ENCODE data around the gene ATOH8. TPM values are rescaled to one million over a fixed set of nuclear protein-coding genes. Genes with fewer than 3 reads are reported as not detected.
A peak's percentile ranks its signal among the peaks of the same experiment; 100 is the strongest.

ATOH8 gene
- total and polyA plus RNA-seq, 2 donors from 2014 or later, result 11.2 to 18.6 TPM

DNA sequence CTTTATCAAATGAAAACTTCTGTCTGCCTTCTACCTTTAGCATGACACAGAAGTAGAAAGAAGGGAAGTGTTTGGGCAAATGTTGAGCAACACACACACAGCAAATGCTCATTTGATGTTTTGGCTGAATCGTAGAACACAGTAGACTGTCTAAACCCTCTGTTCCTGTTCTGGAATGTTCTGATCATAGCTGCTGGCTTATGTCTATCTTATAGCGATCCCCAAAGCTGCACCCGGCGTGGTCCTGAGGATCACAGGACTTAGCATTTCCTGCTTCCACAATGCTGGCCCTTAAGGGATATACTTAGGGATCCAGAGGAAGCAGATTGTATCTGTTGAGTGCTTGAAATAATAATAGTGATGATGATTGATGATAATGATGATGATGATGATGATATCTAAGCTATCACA lies 44.4 kb upstream of the ATOH8 start:
- FAIRE-seq, result no peak
- no peaks in the 10 kb centered on the region for H3K9me3 ChIP-seq (ENCODE audit: control insufficient read depth in 2 of 3, insufficient read depth in 1 of 3, low read length in 3 of 3)
- H3K9ac ChIP-seq (ENCODE audit: low read length in 3 of 3), result no peak overlapping the region
- no peak for DNase-seq
- H3K27ac ChIP-seq (ENCODE audit: low read depth in 2 of 2, low read length in 2 of 2), result peak overlapping the region in 1 of 2 donors; percentile 83
- no peaks in the 10 kb centered on the region for H3K36me3 ChIP-seq (ENCODE audit: control insufficient read depth in 2 of 3, insufficient read depth in 3 of 3, low read length in 3 of 3)
- H3K27me3 ChIP-seq (ENCODE audit: control insufficient read depth, insufficient read depth, low read length), result no peaks in the 10 kb centered on the region
- H3K4me1 ChIP-seq (ENCODE audit: control insufficient read depth in 2 of 3, insufficient read depth in 2 of 3, low read depth in 1 of 3, low read length in 3 of 3), result peaks cover 0 to 13% (median 6%) of the 10 kb centered on the region in 3 donors
- H3K4me3 ChIP-seq (ENCODE audit: low read length in 3 of 3), result no peak overlapping the region
- TF ChIP-seq, protein P1, sequence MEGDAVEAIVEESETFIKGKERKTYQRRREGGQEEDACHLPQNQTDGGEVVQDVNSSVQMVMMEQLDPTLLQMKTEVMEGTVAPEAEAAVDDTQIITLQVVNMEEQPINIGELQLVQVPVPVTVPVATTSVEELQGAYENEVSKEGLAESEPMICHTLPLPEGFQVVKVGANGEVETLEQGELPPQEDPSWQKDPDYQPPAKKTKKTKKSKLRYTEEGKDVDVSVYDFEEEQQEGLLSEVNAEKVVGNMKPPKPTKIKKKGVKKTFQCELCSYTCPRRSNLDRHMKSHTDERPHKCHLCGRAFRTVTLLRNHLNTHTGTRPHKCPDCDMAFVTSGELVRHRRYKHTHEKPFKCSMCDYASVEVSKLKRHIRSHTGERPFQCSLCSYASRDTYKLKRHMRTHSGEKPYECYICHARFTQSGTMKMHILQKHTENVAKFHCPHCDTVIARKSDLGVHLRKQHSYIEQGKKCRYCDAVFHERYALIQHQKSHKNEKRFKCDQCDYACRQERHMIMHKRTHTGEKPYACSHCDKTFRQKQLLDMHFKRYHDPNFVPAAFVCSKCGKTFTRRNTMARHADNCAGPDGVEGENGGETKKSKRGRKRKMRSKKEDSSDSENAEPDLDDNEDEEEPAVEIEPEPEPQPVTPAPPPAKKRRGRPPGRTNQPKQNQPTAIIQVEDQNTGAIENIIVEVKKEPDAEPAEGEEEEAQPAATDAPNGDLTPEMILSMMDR (IDR thresholded peaks at IDR 0.05; ENCODE audit: borderline replicate concordance, extremely low read depth, insufficient read depth), result no peak
- intact Hi-C loops (cut with DNase I), result loop anchor here (10.0 kb wide), 1 partner anchor 75 kb away; no protein-coding TSS in a partner anchor

DNA sequence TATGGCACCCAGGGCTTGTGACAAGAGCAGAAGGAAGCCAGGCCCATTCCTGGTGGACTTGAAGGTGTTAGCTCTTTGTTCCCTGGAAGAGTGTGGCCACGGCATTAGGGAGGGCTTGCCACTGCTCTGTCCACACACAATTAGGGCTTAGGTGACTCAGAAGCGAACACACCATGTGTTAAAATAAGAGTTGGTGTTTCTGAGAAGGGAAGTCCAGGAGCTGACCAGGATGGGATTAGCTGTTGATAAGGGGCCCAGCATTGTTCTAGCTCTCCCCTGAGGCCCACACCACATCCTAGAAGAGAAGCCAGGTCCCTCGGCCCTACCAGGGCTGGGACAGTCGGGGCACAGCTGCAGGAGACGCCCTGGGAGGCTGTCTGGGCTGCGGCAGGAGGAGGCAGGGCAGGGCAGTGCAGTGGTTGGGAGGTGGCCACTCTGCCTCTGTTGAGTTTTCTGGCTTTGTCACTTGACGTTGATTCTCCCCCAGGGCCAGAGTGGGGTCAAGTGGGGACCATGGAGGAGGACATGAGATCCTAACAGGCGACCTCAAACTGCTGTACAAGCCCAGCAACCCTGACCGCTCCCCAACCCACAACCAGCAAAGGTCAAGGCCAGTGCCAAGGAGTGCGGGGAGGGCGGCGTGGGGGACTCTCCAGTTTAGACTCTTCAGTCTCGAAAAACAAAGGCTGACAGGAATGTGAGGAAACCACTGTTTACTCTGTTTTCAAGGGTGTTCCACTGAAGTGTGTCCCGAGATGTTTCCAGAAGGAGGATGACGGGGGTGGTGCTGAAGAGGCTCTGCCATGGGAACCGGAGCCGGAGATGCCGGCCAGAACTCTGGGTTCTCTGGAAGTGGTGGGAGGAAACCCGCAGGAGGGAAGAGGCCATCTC lies 42.9 kb upstream of the ATOH8 start:
- H3K4me3 ChIP-seq (ENCODE audit: low read length in 3 of 3), result no peak overlapping the region
- H3K4me1 ChIP-seq (ENCODE audit: control insufficient read depth in 2 of 3, insufficient read depth in 2 of 3, low read depth in 1 of 3, low read length in 3 of 3), result peaks cover 0 to 13% (median 6%) of the 10 kb centered on the region in 3 donors
- H3K9ac ChIP-seq (ENCODE audit: low read length in 3 of 3), result no peak overlapping the region
- H3K27ac ChIP-seq (ENCODE audit: low read depth in 2 of 2, low read length in 2 of 2), result peak overlapping the region; percentile 54 to 83
- intact Hi-C loops (cut with DNase I), result no loop called here
- H3K27me3 ChIP-seq (ENCODE audit: control insufficient read depth, insufficient read depth, low read length), result no peaks in the 10 kb centered on the region
- no peak for FAIRE-seq
- DNase-seq, result peak in 2 of 5 donors; percentile 37 to 42
- no peaks in the 10 kb centered on the region for H3K36me3 ChIP-seq (ENCODE audit: control insufficient read depth in 2 of 3, insufficient read depth in 3 of 3, low read length in 3 of 3)
- TF ChIP-seq, protein P1 (IDR thresholded peaks at IDR 0.05; ENCODE audit: borderline replicate concordance, extremely low read depth, insufficient read depth), result no peak
- H3K9me3 ChIP-seq (ENCODE audit: control insufficient read depth in 2 of 3, insufficient read depth in 1 of 3, low read length in 3 of 3), result no peaks in the 10 kb centered on the region

DNA sequence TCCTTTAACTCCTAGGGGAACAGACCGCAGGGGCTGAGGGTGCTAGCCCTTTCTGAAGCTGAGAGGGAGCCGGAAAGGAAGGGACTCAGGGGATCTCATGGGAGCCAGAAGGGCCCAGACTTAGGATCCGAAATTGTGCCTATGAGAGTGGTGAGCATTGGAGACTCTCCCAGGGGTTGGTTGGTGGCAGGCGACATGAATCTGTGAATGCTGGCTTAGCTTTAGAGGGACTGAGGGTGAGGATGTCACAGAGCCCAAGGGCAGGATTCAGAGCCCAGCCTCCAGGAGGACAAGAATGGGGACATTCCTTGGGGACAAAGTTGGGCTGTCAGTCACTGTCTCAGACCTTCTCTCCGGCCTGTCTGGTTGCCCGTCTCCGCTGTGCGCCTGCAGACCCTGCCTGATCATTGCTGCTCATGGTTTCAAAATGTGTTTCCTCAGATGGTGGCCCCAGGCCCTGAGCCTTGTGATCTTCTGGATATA lies 42.2 kb upstream of the ATOH8 start:
- Histone ChIP-seq H3K9me3 (ENCODE audit: control insufficient read depth in 2 of 3, insufficient read depth in 1 of 3, low read length in 3 of 3) (no peaks in the 10 kb centered on the region), H3K4me1 (ENCODE audit: control insufficient read depth in 2 of 3, insufficient read depth in 2 of 3, low read depth in 1 of 3, low read length in 3 of 3) (peaks cover 0 to 13% (median 6%) of the 10 kb centered on the region in 3 donors), H3K27me3 (ENCODE audit: control insufficient read depth, insufficient read depth, low read length) (no peaks in the 10 kb centered on the region), H3K36me3 (ENCODE audit: control insufficient read depth in 2 of 3, insufficient read depth in 3 of 3, low read length in 3 of 3) (no peaks in the 10 kb centered on the region), H3K9ac (ENCODE audit: low read length in 3 of 3) (no peak overlapping the region), H3K4me3 (ENCODE audit: low read length in 3 of 3) (no peak overlapping the region), H3K27ac (ENCODE audit: low read depth in 2 of 2, low read length in 2 of 2) (peak overlapping the region; percentile 54 to 83)
- intact Hi-C loops (cut with DNase I), result no loop called here
- DNase-seq (no peak), FAIRE-seq (no peak)
- TF ChIP-seq, protein P1 (IDR thresholded peaks at IDR 0.05; ENCODE audit: borderline replicate concordance, extremely low read depth, insufficient read depth), result no peak
